Mesendoderm (in vitro differentiated cells): ENCODE results near the gene LRRC28.
A peak's percentile ranks its signal among the peaks of the same experiment; 100 is the strongest.

ENCODE experiments used
- DNase-seq: peaks from one replicate; pipeline ENCODE4 v3.0.0; 2013
- H2AK5ac ChIP-seq: 2 replicates; pipeline ENCODE4 v1.6.1; 2013; ENCODE audit warnings: low read length, inconsistent platforms
- H2BK120ac ChIP-seq: 2 replicates; pipeline ENCODE4 v1.6.1; 2013; ENCODE audit warnings: low read depth, mild to moderate bottlenecking, low read length, moderate library complexity, mixed read lengths
- H2BK15ac ChIP-seq: replicated peaks from 2 replicates; pipeline ENCODE4 v1.6.1; 2013; ENCODE audit warnings: low read depth, mild to moderate bottlenecking, moderate library complexity
- H2BK5ac ChIP-seq: 2 replicates; pipeline ENCODE4 v1.6.1; 2013; ENCODE audit warnings: low read length, inconsistent platforms
- H3K18ac ChIP-seq: 2 replicates; pipeline ENCODE4 v1.6.1; 2013; ENCODE audit warnings: mild to moderate bottlenecking, low read length, mixed read lengths
- H3K23ac ChIP-seq: one replicate; pipeline ENCODE4 v1.6.1; 2013; ENCODE audit warnings: low read length
- H3K27ac ChIP-seq: 2 replicates; pipeline ENCODE4 v1.5.1; 2013; ENCODE audit warnings: low read depth, mild to moderate bottlenecking, inconsistent platforms, low read length, moderate library complexity
- H3K27me3 ChIP-seq: 2 replicates; pipeline ENCODE4 v1.6.1; 2013; ENCODE audit warnings: low read length, control low read depth, mild to moderate bottlenecking, inconsistent platforms; ENCODE audit not compliant: insufficient read depth, poor library complexity
- H3K36me3 ChIP-seq: 2 replicates; pipeline ENCODE4 v1.6.1; 2013; ENCODE audit warnings: low read length, inconsistent platforms; ENCODE audit not compliant: control insufficient read depth, insufficient read depth
- H3K4ac ChIP-seq: one replicate; pipeline ENCODE4 v1.6.1; 2013; ENCODE audit warnings: low read depth, mild to moderate bottlenecking, low read length, moderate library complexity
- H3K4me1 ChIP-seq: 2 replicates; pipeline ENCODE4 v1.6.1; 2013; ENCODE audit warnings: low read depth, low read length, inconsistent platforms; ENCODE audit not compliant: control insufficient read depth
- H3K4me2 ChIP-seq: 2 replicates; pipeline ENCODE4 v1.6.1; 2013; ENCODE audit warnings: low read length
- H3K4me3 ChIP-seq: 2 replicates; pipeline ENCODE4 v1.5.1; 2013; ENCODE audit warnings: mild to moderate bottlenecking, low read length
- H3K56ac ChIP-seq: one replicate; pipeline ENCODE4 v1.6.1; 2013; ENCODE audit warnings: low read length
- H3K79me1 ChIP-seq: 2 replicates; pipeline ENCODE4 v1.6.1; 2013; ENCODE audit warnings: low read length, inconsistent platforms
- H3K79me2 ChIP-seq: 2 replicates; pipeline ENCODE4 v1.6.1; 2013; ENCODE audit warnings: mild to moderate bottlenecking, low read length; ENCODE audit not compliant: control insufficient read depth, insufficient read depth
- H3K9ac ChIP-seq: 2 replicates; pipeline ENCODE4 v1.6.1; 2013; ENCODE audit warnings: low read length, inconsistent platforms
- H4K5ac ChIP-seq: one replicate; pipeline ENCODE4 v1.6.1; 2013; ENCODE audit warnings: low read length
- H4K8ac ChIP-seq: one replicate; pipeline ENCODE4 v1.6.1; 2013; ENCODE audit warnings: low read depth, mild to moderate bottlenecking, control low read depth, low read length, moderate library complexity
- WGBS: extraction: QIAGEN DNeasy Blood & Tissue Kit; methylation state at CpG from one replicate; pipeline ENCODE4 v1.1.7; 2013; ENCODE audit warnings: low lambda C conversion rate, missing lambda C conversion rate; ENCODE audit not compliant: insufficient coverage; ENCODE audit errors: extremely low coverage; 5-methylcytosine and 5-hydroxymethylcytosine counted together

Gene LRRC28

GRCh38 chr15:99291643-99292042 is 40.4 kb downstream of the LRRC28 start:
- Histone ChIP-seq H3K36me3 (no peaks in the 10 kb centered on the region), H2BK15ac (no peak overlapping the region), H3K4me2 (no peak overlapping the region), H3K18ac (no peak overlapping the region), H3K9ac (no peak overlapping the region), H3K27ac (no peak overlapping the region), H3K4me1 (no peaks in the 10 kb centered on the region), H3K4me3 (no peak overlapping the region), H3K56ac (no peak overlapping the region), H2BK5ac (no peak overlapping the region), H4K8ac (no peak overlapping the region), H2BK120ac (no peak overlapping the region), H4K5ac (no peak overlapping the region), H3K23ac (no peak overlapping the region), H3K4ac (no peak overlapping the region), H3K79me1 (no peaks in the 10 kb centered on the region), H3K27me3 (no peaks in the 10 kb centered on the region), H2AK5ac (no peak overlapping the region), H3K79me2 (no peaks in the 10 kb centered on the region)
- DNase-seq = no peak

GRCh38 chr15:99295840-99296239 is 44.6 kb downstream of the LRRC28 start:
- Histone ChIP-seq H3K36me3 (no peaks in the 10 kb centered on the region), H3K23ac (no peak overlapping the region), H2BK120ac (no peak overlapping the region), H4K5ac (no peak overlapping the region), H3K27ac (no peak overlapping the region), H4K8ac (no peak overlapping the region), H3K27me3 (no peaks in the 10 kb centered on the region), H3K4me3 (no peak overlapping the region), H2BK15ac (no peak overlapping the region), H3K4ac (no peak overlapping the region), H2AK5ac (no peak overlapping the region), H3K79me2 (no peaks in the 10 kb centered on the region), H3K79me1 (no peaks in the 10 kb centered on the region), H2BK5ac (no peak overlapping the region), H3K4me1 (no peaks in the 10 kb centered on the region), H3K9ac (no peak overlapping the region), H3K4me2 (no peak overlapping the region), H3K56ac (peak overlapping the region; percentile 25), H3K18ac (no peak overlapping the region)
- DNase-seq = no peak

- WGBS = no CpG with 5 or more reads among the region's 2 CpGs
- H2BK120ac ChIP-seq = no peak overlapping the region
- H3K23ac ChIP-seq = no peak overlapping the region
- no peak overlapping the region for H2BK5ac ChIP-seq
- H2BK15ac ChIP-seq = no peak overlapping the region
- no peak overlapping the region for H4K8ac ChIP-seq
- no peak overlapping the region for H4K5ac ChIP-seq
- no peak overlapping the region for H3K18ac ChIP-seq
- no peaks in the 10 kb centered on the region for H3K79me2 ChIP-seq
- no peak overlapping the region for H3K4me3 ChIP-seq
- H3K27ac ChIP-seq = no peak overlapping the region
- H3K27me3 ChIP-seq = no peaks in the 10 kb centered on the region
- no peak overlapping the region for H3K4ac ChIP-seq
- no peak overlapping the region for H3K9ac ChIP-seq
- no peaks in the 10 kb centered on the region for H3K79me1 ChIP-seq
- H3K36me3 ChIP-seq = no peaks in the 10 kb centered on the region
- no peak for DNase-seq
- no peak overlapping the region for H3K56ac ChIP-seq
- H3K4me2 ChIP-seq = no peak overlapping the region
- no peak overlapping the region for H2AK5ac ChIP-seq
- H3K4me1 ChIP-seq = no peaks in the 10 kb centered on the region
These were observed 45.1 kb downstream of the LRRC28 start for GRCh38 chr15:99296386-99296785.

- H2BK5ac ChIP-seq = no peak overlapping the region
- H3K27me3 ChIP-seq = no peaks in the 10 kb centered on the region
- no peak overlapping the region for H4K5ac ChIP-seq
- no peaks in the 10 kb centered on the region for H3K36me3 ChIP-seq
- no peak overlapping the region for H3K56ac ChIP-seq
- H2AK5ac ChIP-seq = no peak overlapping the region
- no peak overlapping the region for H2BK120ac ChIP-seq
- H3K79me1 ChIP-seq = no peaks in the 10 kb centered on the region
- no peak overlapping the region for H4K8ac ChIP-seq
- no peak overlapping the region for H2BK15ac ChIP-seq
- peaks cover 2% of the 10 kb centered on the region for H3K4me1 ChIP-seq
- no CpG with 5 or more reads among the region's 4 CpGs for WGBS
- H3K79me2 ChIP-seq = no peaks in the 10 kb centered on the region
- H3K18ac ChIP-seq = no peak overlapping the region
- H3K4ac ChIP-seq = no peak overlapping the region
- no peak overlapping the region for H3K4me3 ChIP-seq
- H3K4me2 ChIP-seq = no peak overlapping the region
- H3K9ac ChIP-seq = no peak overlapping the region
- no peak overlapping the region for H3K23ac ChIP-seq
- no peak for DNase-seq
- no peak overlapping the region for H3K27ac ChIP-seq
These were observed 52.6 kb downstream of the LRRC28 start for GRCh38 chr15:99303907-99304306.

GRCh38 chr15:99305761-99306505 is 54.7 kb downstream of the LRRC28 start:
- no peaks in the 10 kb centered on the region for H3K27me3 ChIP-seq
- H3K4me1 ChIP-seq = peaks cover 2% of the 10 kb centered on the region
- no peak overlapping the region for H3K4ac ChIP-seq
- H4K8ac ChIP-seq = no peak overlapping the region
- no peak overlapping the region for H4K5ac ChIP-seq
- no peak overlapping the region for H3K23ac ChIP-seq
- H2BK120ac ChIP-seq = no peak overlapping the region
- H3K79me2 ChIP-seq = no peaks in the 10 kb centered on the region
- H3K27ac ChIP-seq = no peak overlapping the region
- H2AK5ac ChIP-seq = no peak overlapping the region
- H3K9ac ChIP-seq = no peak overlapping the region
- no peaks in the 10 kb centered on the region for H3K79me1 ChIP-seq
- WGBS = no CpG with 5 or more reads among the region's 8 CpGs
- peak; percentile 24 for DNase-seq
- no peak overlapping the region for H3K4me2 ChIP-seq
- no peak overlapping the region for H2BK5ac ChIP-seq
- H3K4me3 ChIP-seq = no peak overlapping the region
- no peak overlapping the region for H3K18ac ChIP-seq
- H2BK15ac ChIP-seq = no peak overlapping the region
- H3K56ac ChIP-seq = no peak overlapping the region
- H3K36me3 ChIP-seq = no peaks in the 10 kb centered on the region

- Histone ChIP-seq H2BK15ac (no peak overlapping the region), H4K5ac (no peak overlapping the region), H3K79me1 (no peaks in the 10 kb centered on the region), H4K8ac (no peak overlapping the region), H3K4me2 (no peak overlapping the region), H2AK5ac (no peak overlapping the region), H3K27me3 (no peaks in the 10 kb centered on the region), H3K23ac (no peak overlapping the region), H3K56ac (no peak overlapping the region), H3K4ac (no peak overlapping the region), H2BK5ac (no peak overlapping the region), H3K79me2 (no peaks in the 10 kb centered on the region), H3K36me3 (no peaks in the 10 kb centered on the region), H2BK120ac (no peak overlapping the region), H3K9ac (no peak overlapping the region), H3K4me3 (no peak overlapping the region), H3K18ac (no peak overlapping the region), H3K4me1 (peaks cover 2% of the 10 kb centered on the region), H3K27ac (no peak overlapping the region)
- DNase-seq = no peak
- no CpG with 5 or more reads among the region's 8 CpGs for WGBS
These were observed 55.5 kb downstream of the LRRC28 start for GRCh38 chr15:99306694-99307338.
